ENCODE measurements around the gene HSPBP1.
"Not testable (repeated sequence)": the region's sequence is repeated elsewhere in the genome, so short reads cannot be mapped to it uniquely, and the experiment has no call there.

Gene HSPBP1

GRCh38 chr19:55279770-55280643, at the start of gene HSPBP1:
Gene HSPBP1 (minus strand): TSS chr19:55280110. CDS start chr19:55279608, 502 bp downstream.
- DNase-seq: peak; percentile 95

- not testable (repeated sequence) for DNase-seq
Observed at GRCh38 chr19:55328774-55329318, 48.9 kb upstream of the HSPBP1 start.

- no peak for DNase-seq
Observed at GRCh38 chr19:55325172-55325571, 45.3 kb upstream of the HSPBP1 start, which contains the start of gene TMEM150B. Gene TMEM150B (minus strand): TSS chr19:55325341. CDS start chr19:55321036, 4,305 bp downstream.

GRCh38 chr19:55324662-55325061, 44.8 kb upstream of the HSPBP1 start:
- DNase-seq: no peak

GRCh38 chr19:55322204-55322885, 42.4 kb upstream of the HSPBP1 start:
- DNase-seq: no peak

GRCh38 chr19:55321466-55322137, 41.7 kb upstream of the HSPBP1 start:
- DNase-seq: no peak

GRCh38 chr19:55320844-55321419, 41.0 kb upstream of the HSPBP1 start:
- no peak for DNase-seq

GRCh38 chr19:55319785-55320184, 39.9 kb upstream of the HSPBP1 start:
- peak in 1 of 2 experiments; percentile 30 for DNase-seq

- DNase-seq: no peak
Observed at GRCh38 chr19:55316646-55317045, 36.7 kb upstream of the HSPBP1 start.

GRCh38 chr19:55315956-55316525, 36.1 kb upstream of the HSPBP1 start:
- no peak for DNase-seq

- no peak for DNase-seq
Observed at GRCh38 chr19:55314396-55314795, 34.5 kb upstream of the HSPBP1 start.

GRCh38 chr19:55312621-55313512, 33.0 kb upstream of the HSPBP1 start:
- no peak for DNase-seq

- no peak for DNase-seq
Observed at GRCh38 chr19:55311797-55312196, 31.9 kb upstream of the HSPBP1 start.

GRCh38 chr19:55311397-55311796, 31.5 kb upstream of the HSPBP1 start:
- DNase-seq: no peak

- no peak for DNase-seq
Observed at GRCh38 chr19:55310498-55310897, 30.6 kb upstream of the HSPBP1 start.

- no peak for DNase-seq
Observed at GRCh38 chr19:55309448-55309847, 29.5 kb upstream of the HSPBP1 start.

- DNase-seq: no peak
Observed at GRCh38 chr19:55308281-55308680, 28.4 kb upstream of the HSPBP1 start.

GRCh38 chr19:55306712-55307111, 26.8 kb upstream of the HSPBP1 start:
- no peak for DNase-seq

GRCh38 chr19:55305983-55306562, 26.2 kb upstream of the HSPBP1 start:
- DNase-seq: no peak

- DNase-seq: peak in 1 of 2 experiments; percentile 38
Observed at GRCh38 chr19:55305491-55305890, 25.6 kb upstream of the HSPBP1 start.

- no peak for DNase-seq
Observed at GRCh38 chr19:55304980-55305379, 25.1 kb upstream of the HSPBP1 start.

Measured in SHP77 (cell line).